ENCODE measurements around the gene SUV39H2.
A peak's percentile ranks its signal among the peaks of the same experiment; 100 is the strongest.
"Not testable (repeated sequence)": the region's sequence is repeated elsewhere in the genome, so short reads cannot be mapped to it uniquely, and the experiment has no call there.

SUV39H2 gene

DNA sequence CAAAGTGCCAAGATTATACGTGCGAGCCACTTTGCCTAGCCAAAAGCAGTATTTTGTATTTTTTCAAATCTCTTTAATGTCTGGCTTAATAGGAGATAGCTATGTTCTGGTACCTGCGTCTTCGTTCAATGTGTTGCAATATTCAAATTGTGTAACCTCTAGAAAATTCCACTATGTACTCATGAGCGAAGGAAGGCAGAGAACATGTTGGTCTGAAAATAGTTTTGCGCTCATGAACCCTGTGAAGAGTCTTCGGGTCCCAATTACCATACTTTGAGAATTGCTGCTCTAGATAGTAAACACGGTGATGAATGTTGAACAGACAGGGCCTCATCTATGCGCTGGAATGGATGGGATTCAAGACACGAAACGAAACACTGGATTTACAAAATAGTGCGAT is 2.7 kb upstream of the SUV39H2 start:
- no peak for DNase-seq (ENCODE audit: low read depth in 3 of 3, low spot score in 1 of 3)

DNA sequence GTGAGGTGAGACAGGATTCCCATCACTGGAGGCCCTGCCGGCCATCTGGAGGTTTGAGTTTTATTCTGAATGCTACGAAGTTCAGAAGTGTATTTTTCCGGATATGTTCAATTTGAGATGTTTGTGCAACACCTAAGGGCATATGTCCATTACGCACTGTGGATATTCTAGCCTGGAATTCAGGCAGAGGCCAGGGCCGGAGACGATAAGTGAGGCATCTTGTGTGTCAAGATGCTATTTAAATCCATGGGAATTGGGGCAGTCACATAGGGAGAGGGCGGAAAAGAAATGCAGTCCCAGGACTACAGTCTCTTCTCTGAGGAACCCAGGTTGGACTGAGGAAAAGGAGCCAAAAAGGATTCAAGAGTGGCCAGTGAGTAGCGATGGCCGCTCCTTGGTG is 1.9 kb upstream of the SUV39H2 start:
- no peak for DNase-seq (ENCODE audit: low read depth in 3 of 3, low spot score in 1 of 3)

DNA sequence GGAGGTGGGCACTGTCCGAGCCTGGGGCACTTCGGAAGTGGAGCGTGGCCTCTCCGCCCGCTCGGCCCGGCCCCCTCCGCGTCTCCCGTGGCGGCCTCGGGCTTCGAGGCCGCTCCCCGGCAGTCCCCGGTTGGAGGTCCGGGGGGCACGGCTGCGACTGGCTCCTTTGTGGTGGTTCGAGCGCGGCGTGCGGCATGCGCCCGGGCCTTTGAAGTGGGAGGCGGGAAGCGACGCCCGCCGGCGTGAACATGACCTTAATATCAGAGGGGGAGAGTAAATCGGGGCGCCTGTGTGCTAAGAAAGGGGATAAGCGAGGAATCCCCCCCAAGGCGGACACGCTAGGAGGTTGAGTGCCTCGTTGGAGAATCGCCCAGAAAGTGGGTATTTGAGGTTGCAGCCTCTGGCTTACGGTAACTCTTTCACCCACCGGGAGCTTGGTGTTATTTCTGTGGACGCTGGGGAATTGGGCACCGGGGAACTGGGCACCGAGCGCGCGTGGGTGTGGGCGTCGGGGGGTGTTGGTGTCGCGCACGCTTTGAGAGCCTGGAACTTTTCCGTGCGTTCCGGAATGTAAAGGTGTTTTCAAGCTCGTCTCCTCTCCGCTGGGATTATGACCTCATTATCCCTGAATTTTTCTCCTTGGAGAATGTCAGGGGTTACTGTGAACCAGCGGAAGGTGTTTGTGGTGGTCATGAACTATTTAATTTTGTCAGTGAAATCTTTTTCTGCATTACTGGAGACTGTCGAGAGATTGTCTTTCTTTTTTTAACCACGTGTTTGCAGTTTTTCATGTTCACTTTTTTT is 660 bp downstream of the SUV39H2 start:
- DNase-seq (ENCODE audit: low read depth in 3 of 3, low spot score in 1 of 3): peak in 1 of 3 donors; percentile 25

DNA sequence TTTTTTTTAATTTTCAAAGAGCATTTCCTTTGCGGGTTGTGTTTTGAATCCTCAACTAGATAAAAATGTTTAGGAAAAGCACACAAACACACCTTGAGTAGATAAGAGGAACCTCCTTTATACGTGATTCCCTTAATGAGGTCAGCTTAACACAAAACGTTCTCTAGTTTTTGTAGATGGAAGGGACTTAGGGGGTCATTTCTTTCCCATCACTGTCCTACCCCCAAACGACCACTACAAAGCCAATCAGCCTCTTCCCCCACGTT is 1.2 kb downstream of the SUV39H2 start:
- DNase-seq (ENCODE audit: low read depth in 3 of 3, low spot score in 1 of 3): no peak

DNA sequence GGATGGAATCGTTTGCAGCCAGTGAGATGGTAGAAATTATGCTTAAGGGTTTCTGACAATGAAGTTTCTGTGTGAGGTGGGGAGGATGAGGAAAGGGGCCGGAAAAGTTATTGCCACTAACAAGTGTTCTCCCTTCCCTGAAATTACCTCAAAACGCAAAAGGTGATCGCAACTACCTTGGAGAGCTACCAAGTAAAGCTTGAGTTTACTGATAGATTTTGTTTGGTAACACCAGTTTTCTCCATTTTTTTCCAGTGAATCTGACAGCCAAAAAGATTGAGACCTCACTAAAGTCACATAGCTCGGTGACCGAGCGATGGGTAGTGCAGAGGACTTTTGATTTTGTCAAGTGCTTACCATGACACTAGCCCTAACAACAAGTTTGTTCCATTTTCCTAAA is 1.6 kb downstream of the SUV39H2 start:
- DNase-seq (ENCODE audit: low read depth in 3 of 3, low spot score in 1 of 3): no peak

DNA sequence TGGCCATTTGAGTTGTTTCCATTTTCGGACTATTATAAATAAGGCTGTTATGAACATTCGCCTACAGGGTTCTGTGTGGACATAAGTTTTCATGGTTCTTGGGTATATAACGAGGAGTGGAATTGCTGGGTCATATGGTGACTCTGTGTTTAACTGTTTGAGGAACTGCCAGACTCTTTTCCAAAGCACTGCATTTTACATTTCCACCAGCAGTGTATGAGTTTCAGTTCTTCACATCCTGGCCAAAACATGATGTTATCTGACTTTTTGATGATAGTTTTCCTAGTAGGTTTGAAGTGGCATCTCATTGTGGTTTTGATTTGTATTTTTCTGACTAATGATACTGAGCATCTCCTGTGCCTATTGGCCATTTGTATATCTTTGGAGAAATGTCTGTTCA is 5.4 kb downstream of the SUV39H2 start:
- no peak for DNase-seq (ENCODE audit: low read depth in 3 of 3, low spot score in 1 of 3)

DNA sequence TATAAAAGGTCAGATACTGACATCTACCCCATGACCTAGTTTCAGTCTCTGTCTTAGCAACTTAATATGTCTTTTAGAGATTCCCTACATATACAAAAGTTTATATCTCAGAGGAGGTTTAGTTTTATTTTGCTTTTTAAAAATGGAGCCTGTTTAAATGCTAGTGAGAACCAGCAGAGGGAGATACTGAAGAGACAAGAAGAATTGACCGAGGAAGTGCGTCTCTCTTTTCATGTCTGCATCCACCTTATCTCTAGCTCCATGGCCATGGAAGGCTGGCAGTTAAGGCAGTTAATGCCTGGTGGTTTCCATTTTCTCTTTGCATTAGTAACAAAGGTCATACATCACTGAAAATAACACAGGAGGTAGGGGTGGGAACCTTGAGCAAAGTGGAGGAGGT is 10.7 kb downstream of the SUV39H2 start:
- DNase-seq (ENCODE audit: low read depth in 3 of 3, low spot score in 1 of 3): no peak

DNA sequence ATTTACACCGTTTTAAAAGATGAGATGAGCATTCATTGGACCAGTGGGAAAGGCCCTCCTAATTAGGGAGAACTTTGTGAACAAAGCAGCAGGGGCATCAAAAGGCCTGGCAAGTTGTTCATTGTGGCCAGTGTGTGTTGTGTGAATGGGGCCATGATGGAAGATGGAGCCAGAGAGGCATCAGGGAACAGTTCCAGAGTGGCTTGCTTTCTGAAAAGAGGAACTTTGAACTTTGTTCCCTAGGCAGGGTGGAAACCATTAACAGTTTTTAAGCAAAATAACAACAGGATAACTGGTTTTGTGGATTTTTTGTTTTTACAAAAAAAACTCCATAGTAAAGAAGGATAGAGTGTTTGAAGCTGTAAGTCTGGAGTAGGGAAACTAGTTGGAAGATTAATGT is 12.5 kb downstream of the SUV39H2 start:
- no peak for DNase-seq (ENCODE audit: low read depth in 3 of 3, low spot score in 1 of 3)

DNA sequence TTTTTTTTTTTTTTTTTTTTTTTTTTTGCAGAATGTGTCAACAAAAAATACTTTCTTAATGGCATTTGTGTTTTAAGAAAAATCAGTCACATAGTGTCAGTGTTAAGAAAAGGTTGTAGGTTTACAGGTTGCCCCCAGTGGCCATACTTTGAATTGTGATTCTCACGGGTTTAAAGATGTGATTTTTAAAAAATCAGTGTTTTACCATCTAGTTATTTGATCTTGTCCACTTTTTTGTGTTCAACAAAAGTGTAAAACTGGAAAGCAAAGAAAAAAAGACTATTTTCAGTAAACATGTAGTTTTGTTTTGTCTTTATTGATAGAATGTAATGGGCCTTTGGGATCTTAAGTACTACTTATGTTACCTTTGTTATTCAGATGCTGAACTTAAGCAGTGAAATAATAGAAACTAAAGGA is 25.7 kb downstream of the SUV39H2 start:
- DNase-seq (ENCODE audit: low read depth in 3 of 3, low spot score in 1 of 3): no peak

DNA sequence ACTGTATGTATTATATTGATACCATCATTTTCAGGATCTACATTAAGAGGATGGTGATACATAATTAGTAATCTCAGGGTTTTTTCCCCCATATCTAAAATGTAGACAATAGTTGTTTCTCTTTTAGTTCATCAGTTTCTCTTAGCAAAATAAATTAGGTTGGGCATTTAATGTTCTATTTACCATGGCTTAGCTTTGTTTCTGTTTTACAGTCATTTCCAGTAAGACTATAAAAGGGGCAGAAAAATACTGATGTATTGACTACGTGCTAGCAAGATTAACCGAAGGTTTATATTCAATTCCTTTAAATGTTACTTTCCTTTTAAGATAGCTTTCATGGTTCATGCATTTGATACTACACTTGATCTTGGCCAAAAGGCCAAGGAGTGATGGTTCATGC is 26.2 kb downstream of the SUV39H2 start:
- DNase-seq (ENCODE audit: low read depth in 3 of 3, low spot score in 1 of 3): no peak

DNA sequence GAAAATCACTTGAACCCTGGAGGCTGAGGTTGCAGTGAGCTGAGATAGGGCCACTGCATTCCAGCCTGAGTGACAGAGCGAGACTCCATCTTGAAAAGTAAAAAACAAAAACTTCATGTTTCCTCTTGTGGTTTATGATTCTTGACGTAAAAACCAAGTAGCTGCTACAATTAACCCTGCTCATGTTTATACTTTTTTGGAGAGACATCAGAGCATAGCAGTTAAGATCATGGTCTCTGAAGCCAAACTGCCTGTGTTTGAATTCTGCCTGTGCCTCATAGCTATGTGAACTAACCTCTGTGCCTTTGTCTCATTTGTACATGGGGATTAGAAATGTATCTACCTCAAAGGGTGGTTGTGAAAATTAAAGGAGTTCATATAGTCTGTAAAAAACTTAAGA is 27.2 kb downstream of the SUV39H2 start:
- DNase-seq (ENCODE audit: low read depth in 3 of 3, low spot score in 1 of 3): no peak

DNA sequence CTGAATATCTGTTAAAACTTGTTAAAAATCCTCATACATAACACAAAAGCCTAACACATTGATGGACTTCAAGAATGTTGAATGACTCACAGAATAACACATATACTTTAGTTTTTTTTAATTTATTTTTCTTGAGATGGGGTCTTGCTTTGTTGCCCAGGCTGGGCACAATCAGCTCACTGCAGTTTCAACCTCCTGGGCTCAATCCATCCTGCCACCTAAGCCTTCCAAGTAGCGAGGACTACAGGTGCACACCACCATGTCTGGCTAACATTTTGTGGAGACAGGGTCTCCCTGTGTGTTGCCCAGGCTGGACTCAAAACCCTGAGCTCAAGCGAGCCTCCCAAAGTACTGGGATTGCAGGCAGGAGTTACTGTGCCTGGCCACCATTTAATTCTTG is 28.1 kb downstream of the SUV39H2 start:
- DNase-seq (ENCODE audit: low read depth in 3 of 3, low spot score in 1 of 3): no peak

DNA sequence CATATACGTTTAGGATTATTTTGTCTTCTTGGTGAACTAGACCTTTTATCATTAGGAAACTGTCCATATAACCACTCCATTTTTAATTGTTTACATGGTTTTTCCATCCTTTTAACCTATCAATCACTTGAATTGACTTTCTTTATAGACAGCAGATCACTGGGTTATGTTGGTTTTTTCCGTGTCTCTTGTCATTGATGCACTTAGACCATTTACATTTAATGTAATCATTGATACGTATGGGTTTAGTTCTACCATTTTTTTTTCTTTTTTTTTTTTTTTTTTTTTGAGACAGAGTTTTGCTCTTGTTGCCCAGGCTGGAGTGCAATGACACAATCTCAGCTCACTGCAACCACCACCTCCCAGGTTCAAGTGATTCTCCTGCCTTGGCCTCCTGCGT is 28.9 kb downstream of the SUV39H2 start:
- not testable (repeated sequence) for DNase-seq (ENCODE audit: low read depth in 3 of 3, low spot score in 1 of 3)

DNA sequence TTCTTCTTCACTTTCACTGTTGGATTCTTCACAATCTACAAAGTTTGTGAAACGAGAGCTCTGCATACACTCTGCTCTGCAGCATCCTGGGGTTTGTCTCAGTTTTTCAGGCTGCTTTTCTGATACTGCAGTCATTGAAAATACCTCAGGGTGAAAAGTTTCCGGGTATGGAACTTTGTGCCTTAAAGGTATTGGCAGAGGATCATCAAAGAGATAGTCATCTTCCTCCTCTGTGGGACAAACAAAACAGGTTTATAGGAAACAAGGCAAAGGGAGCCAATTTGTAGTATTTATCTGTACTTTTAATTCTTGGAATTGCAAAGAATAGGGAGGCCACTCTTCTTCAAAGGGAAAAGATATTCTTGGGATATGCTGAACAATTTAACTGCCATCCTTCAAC is 30.4 kb downstream of the SUV39H2 start:
- no peak for DNase-seq (ENCODE audit: low read depth in 3 of 3, low spot score in 1 of 3)

DNA sequence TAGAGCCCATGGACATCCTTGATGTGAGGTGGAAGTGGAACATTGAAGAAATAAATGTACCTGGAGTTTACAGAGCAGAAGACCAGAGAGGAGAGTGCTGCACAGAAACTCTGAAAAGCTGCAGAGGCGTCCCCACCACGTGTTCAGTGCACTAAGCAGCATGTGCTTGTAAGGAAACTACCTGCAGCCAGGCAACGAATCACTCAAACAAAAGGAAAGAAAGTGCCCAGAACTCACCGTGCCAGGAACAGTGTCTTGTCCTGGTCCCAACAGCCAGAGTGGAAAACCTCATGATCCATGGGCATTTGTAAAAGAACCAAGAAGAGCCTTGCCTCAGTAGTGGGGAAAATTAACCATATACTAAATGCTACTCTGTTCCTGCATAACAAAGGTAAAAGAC is 32.3 kb downstream of the SUV39H2 start:
- no peak for DNase-seq (ENCODE audit: low read depth in 3 of 3, low spot score in 1 of 3)

DNA sequence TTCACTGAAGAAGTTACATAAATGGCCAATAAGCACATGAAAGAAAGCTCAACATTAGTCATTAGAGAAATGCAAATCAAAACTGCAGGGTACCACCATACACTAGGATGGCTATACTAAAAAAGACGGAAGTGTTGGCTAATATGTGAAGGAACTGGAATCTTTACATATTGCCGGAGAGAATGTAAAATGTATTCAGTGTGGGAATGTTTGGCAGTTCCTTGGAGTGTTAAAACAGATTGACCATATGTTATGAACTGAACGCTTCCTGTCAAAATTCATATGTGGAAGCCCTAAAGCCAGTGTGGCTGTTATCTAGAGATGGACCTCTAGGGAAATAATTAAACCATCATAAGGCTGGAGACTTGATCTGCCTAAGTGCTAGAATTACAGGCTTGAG is 33.1 kb downstream of the SUV39H2 start:
- DNase-seq (ENCODE audit: low read depth in 3 of 3, low spot score in 1 of 3): no peak

DNA sequence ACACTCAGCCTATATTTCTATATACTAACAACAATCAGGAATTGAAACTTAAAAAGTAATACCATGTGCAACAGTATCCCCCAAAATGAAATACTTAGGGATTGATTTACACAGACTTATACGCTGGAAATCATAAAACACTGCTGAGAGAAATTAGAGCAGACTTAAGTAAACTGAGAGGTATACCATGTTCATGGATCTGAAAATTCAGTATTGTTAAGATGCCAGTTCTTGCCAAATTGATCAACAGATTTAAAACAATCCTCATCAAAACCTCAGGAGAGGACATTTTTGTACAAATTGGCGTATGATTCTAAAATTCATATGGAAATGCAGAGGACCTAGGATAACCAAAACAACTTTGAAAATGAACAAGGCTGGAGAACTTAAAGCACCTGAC is 37.9 kb downstream of the SUV39H2 start:
- no peak for DNase-seq (ENCODE audit: low read depth in 3 of 3, low spot score in 1 of 3)

DNA sequence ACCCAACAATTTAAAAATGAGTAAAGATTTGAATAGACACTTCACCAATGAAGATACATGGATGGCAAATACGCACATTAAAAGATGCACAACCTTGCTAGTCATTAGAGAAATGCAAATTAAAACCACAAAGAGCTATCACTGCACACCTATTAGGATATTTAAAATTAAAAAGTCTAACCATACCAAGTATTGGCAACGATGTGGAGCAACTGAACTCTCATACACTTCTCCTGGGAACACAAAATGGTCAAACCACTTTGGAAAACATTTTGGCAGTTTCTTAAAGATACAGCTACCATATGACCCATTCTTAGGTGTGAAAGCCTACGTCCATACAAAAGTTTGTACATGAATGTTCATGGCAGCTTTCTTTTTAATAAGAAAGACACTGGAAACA is 39.2 kb downstream of the SUV39H2 start:
- DNase-seq (ENCODE audit: low read depth in 3 of 3, low spot score in 1 of 3): no peak

DNA sequence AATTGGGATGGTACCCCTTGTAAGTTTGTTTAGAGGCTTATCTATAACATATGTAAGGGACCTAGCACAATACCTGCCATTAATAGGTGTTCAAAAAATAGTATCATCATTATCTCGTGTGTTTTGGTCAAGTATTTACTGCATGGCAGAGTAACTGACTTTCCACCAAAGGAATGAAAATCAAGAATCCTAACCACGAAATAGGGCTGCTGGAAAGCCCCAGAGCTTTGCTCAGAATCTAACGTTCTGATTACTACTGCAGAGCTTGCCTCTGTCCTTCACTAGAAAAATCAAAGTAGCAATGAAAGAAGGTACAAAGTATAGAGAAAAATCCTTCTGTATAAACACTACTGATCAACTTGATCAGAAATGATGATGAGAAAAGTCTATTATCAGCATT is 40.3 kb downstream of the SUV39H2 start:
- DNase-seq (ENCODE audit: low read depth in 3 of 3, low spot score in 1 of 3): no peak

DNA sequence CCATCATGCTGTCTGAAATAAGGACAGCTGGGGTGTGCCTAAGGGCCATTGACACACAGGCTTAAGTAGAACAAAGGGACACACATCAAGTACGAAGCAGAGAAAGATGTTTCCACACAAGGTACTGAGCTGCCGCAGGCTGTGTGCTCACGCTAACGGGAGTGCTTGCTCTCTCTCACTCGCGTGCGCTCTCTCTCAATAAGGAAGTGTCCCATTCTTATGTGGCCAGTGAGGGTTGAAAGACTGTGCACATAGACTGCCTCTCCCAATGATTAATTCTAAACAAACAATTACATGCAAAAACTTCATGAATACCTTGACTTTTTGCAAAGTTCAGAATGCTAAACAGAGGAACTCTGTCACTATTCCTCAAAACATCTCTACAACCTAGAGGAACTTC is 45.3 kb downstream of the SUV39H2 start:
- no peak for DNase-seq (ENCODE audit: low read depth in 3 of 3, low spot score in 1 of 3)

DNA sequence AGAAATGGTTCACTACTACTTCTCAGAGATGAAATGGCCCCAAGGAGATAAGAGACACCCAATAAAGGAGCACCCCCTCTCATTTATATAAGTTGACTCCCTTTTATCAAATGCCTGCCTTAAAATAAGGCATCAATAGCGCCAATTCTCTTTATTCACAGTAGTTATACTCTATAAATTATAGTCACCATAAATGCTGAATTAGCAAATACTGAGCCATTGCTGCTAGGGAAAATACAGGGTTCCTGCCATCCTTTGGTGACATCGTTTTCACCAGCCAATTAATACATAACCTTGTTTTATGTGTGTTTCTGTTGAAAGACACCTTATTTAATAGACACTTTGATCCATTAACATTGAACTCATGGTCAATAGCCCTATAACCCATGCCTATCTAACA is 46.6 kb downstream of the SUV39H2 start:
- no peak for DNase-seq (ENCODE audit: low read depth in 3 of 3, low spot score in 1 of 3)

DNA sequence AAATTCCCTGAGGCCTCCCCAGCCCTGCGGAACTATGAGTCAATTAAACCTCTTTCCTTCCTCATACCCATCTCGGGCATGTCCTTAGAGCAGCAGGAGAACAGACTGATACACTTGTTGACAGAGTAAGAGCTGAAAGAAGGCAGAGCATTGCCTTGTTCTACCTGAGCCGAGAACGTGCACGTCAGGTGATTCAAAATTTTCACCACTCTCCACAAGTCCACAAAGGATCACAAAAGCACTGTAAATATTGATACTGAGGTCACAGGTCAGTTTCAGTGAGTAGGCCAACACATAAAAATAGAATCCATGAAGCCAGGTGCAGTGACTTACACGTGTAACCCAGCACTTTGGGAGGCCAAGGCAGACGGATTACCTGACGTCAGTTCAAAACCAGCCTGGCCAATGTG is 47.4 kb downstream of the SUV39H2 start:
- no peak for DNase-seq (ENCODE audit: low read depth in 3 of 3, low spot score in 1 of 3)

DNA sequence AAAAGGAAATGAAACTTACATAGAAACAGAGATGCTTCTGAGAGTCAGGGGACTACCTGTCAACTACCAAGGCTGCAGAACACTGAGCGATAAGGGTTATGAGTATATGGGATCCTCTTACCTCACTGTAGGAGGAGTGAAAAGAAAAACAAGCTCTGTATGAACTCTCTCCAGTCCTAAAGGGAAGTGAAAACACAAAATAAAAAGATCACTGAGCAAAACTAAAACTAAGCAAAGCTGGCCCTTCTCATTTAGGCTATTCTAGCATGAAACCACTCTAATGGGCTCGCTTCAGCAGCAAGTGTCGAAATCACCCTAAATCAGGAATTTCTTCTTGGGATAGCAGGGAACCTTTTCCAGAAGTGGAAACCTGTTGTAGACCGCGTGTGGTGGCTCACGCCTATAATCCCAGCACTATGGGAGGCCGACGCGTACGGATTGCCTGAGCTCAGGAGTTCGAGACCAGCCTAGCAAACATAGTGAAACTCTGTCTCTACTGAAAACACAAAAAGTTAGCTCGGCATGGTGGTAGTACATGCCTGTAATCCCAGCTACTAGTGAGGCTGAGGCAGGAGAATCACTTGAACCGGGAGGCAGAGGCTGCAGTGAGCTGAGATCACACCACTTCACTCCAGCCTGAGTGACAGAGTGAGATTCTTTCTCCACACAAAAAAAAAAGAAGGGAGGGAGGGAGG is 48.2 kb downstream of the SUV39H2 start:
- no peak for DNase-seq (ENCODE audit: low read depth in 3 of 3, low spot score in 1 of 3)
